Neural cell (in vitro differentiated cells): ENCODE measurements around the gene LKAAEAR1. TPM values are rescaled to one million over a fixed set of nuclear protein-coding genes. Genes with fewer than 3 reads are reported as not detected.

Experiments
- H2AFZ ChIP-seq: fragments of 200-600, 300-800 bp; sonication (generic), shearing (Covaris generic); 2 replicates; pipeline ENCODE4 v1.6.0; 2014; ENCODE audit warnings: low read depth, mild to moderate bottlenecking, antibody characterized with exemption, low read length, moderate library complexity
- H3F3A ChIP-seq: fragments of 200-600 bp; shearing (Covaris generic); 2 replicates; pipeline ENCODE4 v1.6.1; 2016; ENCODE audit warnings: mild to moderate bottlenecking, moderate library complexity, mixed read lengths, antibody characterized with exemption, low read length; ENCODE audit not compliant: insufficient read depth, poor library complexity, severe bottlenecking
- H3K27ac ChIP-seq: fragments of 200-600, 300-800 bp; sonication (generic), shearing (Covaris generic); 2 replicates; pipeline ENCODE4 v1.5.1; 2014; ENCODE audit warnings: mild to moderate bottlenecking, low read length, moderate library complexity
- H3K27me3 ChIP-seq: fragments of 300-800, 200-600 bp; sonication (generic), shearing (Covaris generic); 2 replicates; pipeline ENCODE4 v1.6.0; 2014; ENCODE audit warnings: mild to moderate bottlenecking, low read depth, low read length, moderate library complexity; ENCODE audit not compliant: insufficient read depth
- H3K36me3 ChIP-seq: fragments of 300-800, 200-600 bp; sonication (generic), shearing (Covaris generic); 2 replicates; pipeline ENCODE4 v1.5.1; 2014; ENCODE audit warnings: mild to moderate bottlenecking, antibody characterized with exemption, low read length, moderate library complexity; ENCODE audit not compliant: insufficient read depth
- H3K4me2 ChIP-seq: fragments of 300-800, 200-600 bp; sonication (generic), shearing (Covaris generic); 2 replicates; pipeline ENCODE4 v1.6.0; 2014; ENCODE audit warnings: mild to moderate bottlenecking, low read length
- H3K4me3 ChIP-seq: fragments of 300-800, 200-600 bp; sonication (generic), shearing (Covaris generic); 2 replicates; pipeline ENCODE4 v1.5.1; 2014; ENCODE audit warnings: mild to moderate bottlenecking, low read length, moderate library complexity
- H3K79me2 ChIP-seq: fragments of 200-600 bp; shearing (Covaris generic); replicated peaks from 2 replicates; pipeline ENCODE4 v1.6.0; 2014; ENCODE audit warnings: mild to moderate bottlenecking, low read length, moderate library complexity; ENCODE audit not compliant: insufficient read depth
- H3K9ac ChIP-seq: fragments of 300-800, 200-600 bp; sonication (generic), shearing (Covaris generic); 2 replicates; pipeline ENCODE4 v1.6.1; 2016; ENCODE audit warnings: mild to moderate bottlenecking, low read length, mixed read lengths
- H3K9me2 ChIP-seq: fragments of 200-600 bp; shearing (Covaris generic); 2 replicates; pipeline ENCODE4 v1.6.1; 2016; ENCODE audit warnings: mild to moderate bottlenecking, low read length, mixed read lengths; ENCODE audit not compliant: insufficient read depth
- H3K9me3 ChIP-seq: fragments of 200-600, 300-800 bp; sonication (generic), shearing (Covaris generic); 2 replicates; pipeline ENCODE4 v1.6.1; 2016; ENCODE audit warnings: mild to moderate bottlenecking, mixed run types, low read length, moderate library complexity, mixed read lengths
- H4K20me1 ChIP-seq: fragments of 200-600 bp; shearing (Covaris generic); 2 replicates; pipeline ENCODE4 v1.6.1; 2016; ENCODE audit warnings: mild to moderate bottlenecking, mixed run types; ENCODE audit not compliant: insufficient read depth
- CTCF ChIP-seq: fragments of 450-650 bp; IDR thresholded peaks from 2 replicates; pipeline ENCODE4 v1.5.1; 2014; ENCODE audit warnings: antibody characterized with exemption, mild to moderate bottlenecking, moderate library complexity; ENCODE audit not compliant: poor library complexity, severe bottlenecking
- EP300 ChIP-seq: fragments of 450-650 bp; conservative IDR thresholded peaks from 2 replicates; pipeline ENCODE4 v1.6.1; 2014; ENCODE audit warnings: antibody characterized with exemption, mild to moderate bottlenecking, moderate library complexity; ENCODE audit not compliant: poor library complexity, severe bottlenecking
- EZH2 ChIP-seq: fragments of 200-600, 300-800 bp; shearing (Covaris generic), sonication (generic); IDR thresholded peaks from 2 replicates; pipeline ENCODE4 v1.6.1; 2014; ENCODE audit warnings: antibody characterized with exemption, low read length, borderline replicate concordance, mild to moderate bottlenecking; ENCODE audit not compliant: insufficient read depth, poor library complexity, severe bottlenecking
- MXI1 ChIP-seq: fragments of 450-650 bp; conservative IDR thresholded peaks from 2 replicates; pipeline ENCODE4 v1.6.1; 2014; ENCODE audit warnings: antibody characterized with exemption, mild to moderate bottlenecking; ENCODE audit not compliant: poor library complexity, severe bottlenecking
- POLR2AphosphoS5 ChIP-seq: IDR thresholded peaks from 2 replicates; pipeline ENCODE4 v1.6.1; 2012
- RAD21 ChIP-seq: fragments of 450-650 bp; conservative IDR thresholded peaks from 2 replicates; pipeline ENCODE4 v1.6.1; 2014; ENCODE audit warnings: antibody characterized with exemption, mild to moderate bottlenecking, moderate library complexity
- REST ChIP-seq: IDR thresholded peaks from 2 replicates; pipeline ENCODE4 v1.6.1; 2012; ENCODE audit warnings: borderline replicate concordance
- SMC3 ChIP-seq: fragments of 450-650 bp; conservative IDR thresholded peaks from 2 replicates; pipeline ENCODE4 v1.6.1; 2014; ENCODE audit warnings: antibody characterized with exemption, mild to moderate bottlenecking, moderate library complexity; ENCODE audit not compliant: poor library complexity
- TAF1 ChIP-seq: IDR thresholded peaks from 2 replicates; pipeline ENCODE4 v1.6.1; 2012; ENCODE audit warnings: low read depth
- polyA plus RNA-seq: library from polyadenylated mRNA; depleted of rRNA; stranded (reverse); fragments of >200 nt; gene quantifications from 2 replicates; pipeline ENCODE4 v1.2.3, GENCODE V29; 2014

Gene LKAAEAR1
- polyA plus RNA-seq, 1 donor from 2014 or later: 9.3 TPM

GRCh38 chr20:64109831-64110391 lies 25.7 kb upstream of the LKAAEAR1 start:
- Histone ChIP-seq H3K79me2 (no peaks in the 10 kb centered on the region), H2AFZ (no peak overlapping the region), H3F3A (no peaks in the 10 kb centered on the region), H3K9ac (no peak overlapping the region), H3K36me3 (no peaks in the 10 kb centered on the region), H3K9me3 (no peaks in the 10 kb centered on the region), H3K27me3 (no peaks in the 10 kb centered on the region), H4K20me1 (no peaks in the 10 kb centered on the region), H3K9me2 (no peaks in the 10 kb centered on the region), H3K27ac (no peak overlapping the region), H3K4me2 (no peak overlapping the region), H3K4me3 (no peak overlapping the region)
- TF ChIP-seq MXI1 (no peak), EZH2 (no peak), EP300 (no peak), POLR2AphosphoS5 (no peak), SMC3 (no peak), REST (no peak)

GRCh38 chr20:64108731-64109681 lies 24.8 kb upstream of the LKAAEAR1 start:
- H3K4me3 ChIP-seq: no peak overlapping the region
- no peak overlapping the region for H3K4me2 ChIP-seq
- H3K36me3 ChIP-seq: no peaks in the 10 kb centered on the region
- H4K20me1 ChIP-seq: no peaks in the 10 kb centered on the region
- H3K27me3 ChIP-seq: no peaks in the 10 kb centered on the region
- no peaks in the 10 kb centered on the region for H3K9me2 ChIP-seq
- H2AFZ ChIP-seq: no peak overlapping the region
- no peaks in the 10 kb centered on the region for H3F3A ChIP-seq
- no peak overlapping the region for H3K27ac ChIP-seq
- TF ChIP-seq POLR2AphosphoS5 (no peak), EP300 (no peak), CTCF (no peak), REST (no peak), EZH2 (no peak), MXI1 (no peak), RAD21 (no peak), SMC3 (no peak), TAF1 (no peak)
- no peak overlapping the region for H3K9ac ChIP-seq
- H3K9me3 ChIP-seq: no peaks in the 10 kb centered on the region
- H3K79me2 ChIP-seq: no peaks in the 10 kb centered on the region
